GM21526 (cell line): ENCODE results near the gene LTBP1.

Experiments
- ATAC-seq: cut with Tn5 transposase; IDR thresholded peaks from one replicate; pipeline ENCODE4 v1.9.1; 2021; ENCODE audit warnings: moderate library complexity; ENCODE audit not compliant: unreplicated experiment, low FRiP score

LTBP1 gene

GRCh38 chr2:33177627-33178026 is 230.9 kb downstream of the LTBP1 start:
- ATAC-seq = no peak

GRCh38 chr2:33178209-33178608 is 231.5 kb downstream of the LTBP1 start:
- ATAC-seq = no peak

GRCh38 chr2:33180915-33181314 is 234.2 kb downstream of the LTBP1 start:
- no peak for ATAC-seq

GRCh38 chr2:33181466-33181865 is 234.7 kb downstream of the LTBP1 start:
- ATAC-seq = no peak

GRCh38 chr2:33184041-33184440 is 237.3 kb downstream of the LTBP1 start:
- ATAC-seq = no peak

- no peak for ATAC-seq
Measured at GRCh38 chr2:33186937-33187336, 240.2 kb downstream of the LTBP1 start.

- no peak for ATAC-seq
Measured at GRCh38 chr2:33188799-33189198, 242.0 kb downstream of the LTBP1 start.

- ATAC-seq = no peak
Measured at GRCh38 chr2:33190393-33190937, 243.7 kb downstream of the LTBP1 start.

- no peak for ATAC-seq
Measured at GRCh38 chr2:33195891-33196290, 249.1 kb downstream of the LTBP1 start.

- no peak for ATAC-seq
Measured at GRCh38 chr2:33196700-33197099, 249.9 kb downstream of the LTBP1 start.

GRCh38 chr2:33197198-33197938 is 250.6 kb downstream of the LTBP1 start:
- no peak for ATAC-seq

- ATAC-seq = no peak
Measured at GRCh38 chr2:33202641-33203522, 256.1 kb downstream of the LTBP1 start.

- ATAC-seq = peak; percentile 47
Measured at GRCh38 chr2:33204945-33205344, 258.2 kb downstream of the LTBP1 start.

GRCh38 chr2:33205693-33206434 is 259.1 kb downstream of the LTBP1 start:
- ATAC-seq = peak; percentile 89

GRCh38 chr2:33207151-33207740 is 260.5 kb downstream of the LTBP1 start:
- ATAC-seq = no peak

- ATAC-seq = no peak
Measured at GRCh38 chr2:33208400-33208799, 261.6 kb downstream of the LTBP1 start.

GRCh38 chr2:33209976-33210375 is 263.2 kb downstream of the LTBP1 start:
- ATAC-seq = no peak

GRCh38 chr2:33210626-33211025 is 263.9 kb downstream of the LTBP1 start:
- ATAC-seq = no peak

- no peak for ATAC-seq
Measured at GRCh38 chr2:33212151-33212550, 265.4 kb downstream of the LTBP1 start.

- ATAC-seq = no peak
Measured at GRCh38 chr2:33213244-33213643, 266.5 kb downstream of the LTBP1 start.
